Body of pancreas (tissue), 4 donors: ENCODE data around the gene SLC16A10.

Experiments
- CTCF ChIP-seq, 7 experiments: fragments of 450-650 bp in 4 of 7; fragments of 200-600 bp in 3 of 7; sonication (generic) in 3 of 7; IDR thresholded peaks; one replicate each; pipeline ENCODE4 v1.5.1; 2016 to 2019; ENCODE audit warnings: antibody characterized with exemption in 7 of 7
- POLR2A ChIP-seq, 3 donors: fragments of 450-650 bp; IDR thresholded peaks; one replicate each; pipeline ENCODE4 v1.6.1; 2016; ENCODE audit warnings: antibody characterized with exemption in 3 of 3, mild to moderate bottlenecking in 2 of 3

- TF ChIP-seq CTCF (IDR thresholded peaks at IDR 0.05) (no peak), POLR2A (IDR thresholded peaks at IDR 0.05) (no peak)
These were observed 4.7 kb downstream of the SLC16A10 start for GRCh38 chr6:111091987-111092386.
